Hepatocyte (in vitro differentiated cells): ENCODE measurements around the gene PAEP.

Experiments
- CTCF ChIP-seq: fragments of 200-600 bp; sonication (generic); IDR thresholded peaks from 2 replicates; pipeline ENCODE4 v1.5.1; 2016; ENCODE audit warnings: antibody characterized with exemption, mild to moderate bottlenecking; ENCODE audit not compliant: poor library complexity
- EZH2 ChIP-seq: fragments of 200-600 bp; sonication (generic); IDR thresholded peaks from 2 replicates; pipeline ENCODE4 v1.6.1; 2016; ENCODE audit warnings: antibody characterized with exemption, mild to moderate bottlenecking, borderline replicate concordance
- EZH2phosphoT487 ChIP-seq: fragments of 200-600 bp; sonication (generic); IDR thresholded peaks from one replicate; pipeline ENCODE4 v1.6.1; 2018; ENCODE audit warnings: antibody characterized with exemption, mild to moderate bottlenecking, low read depth, moderate library complexity; ENCODE audit not compliant: unreplicated experiment, severe bottlenecking

- TF ChIP-seq CTCF (no peak), EZH2 (no peak), EZH2phosphoT487 (no peak)
Measured at GRCh38 chr9:135559606-135560005, 1.9 kb upstream of the PAEP start.
